ENCODE measurements around the gene HGD.

Gene HGD

DNA sequence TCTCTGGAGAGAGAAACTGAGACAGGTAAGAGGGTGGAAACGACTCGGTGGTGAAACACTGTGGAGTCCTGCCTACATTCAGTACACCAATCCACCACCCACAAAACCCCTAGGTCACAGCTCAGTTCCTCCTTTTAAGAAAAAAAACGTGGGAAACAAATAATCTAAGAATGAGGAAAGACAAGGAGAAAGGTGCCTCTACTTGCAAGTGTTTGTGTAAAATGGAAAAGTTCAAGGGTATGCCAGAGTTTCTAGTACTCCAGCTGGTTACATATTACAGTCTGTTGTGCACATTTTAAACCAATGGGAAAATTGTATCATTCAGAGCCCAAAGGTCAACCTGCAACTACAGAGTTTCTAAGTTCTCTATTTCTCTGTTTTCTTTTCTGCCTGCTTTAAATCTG is 32.2 kb downstream of the HGD start:
- no peaks in the 10 kb centered on the region for H3K79me2 ChIP-seq (ENCODE audit: control insufficient read depth, low read length)
- no peaks in the 10 kb centered on the region for H3F3A ChIP-seq (ENCODE audit: control insufficient read depth, insufficient read depth)
- H3K9me2 ChIP-seq (replicated peaks; ENCODE audit: control insufficient read depth, low read length): no peaks in the 10 kb centered on the region
- no peak overlapping the region for H3K27ac ChIP-seq (ENCODE audit: low read depth, low read length)
- H3K4me1 ChIP-seq (ENCODE audit: control insufficient read depth, low read length): no peaks in the 10 kb centered on the region
- H3K4me3 ChIP-seq (ENCODE audit: low read length): no peak overlapping the region
- no peak for TF ChIP-seq EZH2phosphoT487 (IDR thresholded peaks at IDR 0.05; ENCODE audit: borderline replicate concordance, low read length)
- TF ChIP-seq, protein P1, sequence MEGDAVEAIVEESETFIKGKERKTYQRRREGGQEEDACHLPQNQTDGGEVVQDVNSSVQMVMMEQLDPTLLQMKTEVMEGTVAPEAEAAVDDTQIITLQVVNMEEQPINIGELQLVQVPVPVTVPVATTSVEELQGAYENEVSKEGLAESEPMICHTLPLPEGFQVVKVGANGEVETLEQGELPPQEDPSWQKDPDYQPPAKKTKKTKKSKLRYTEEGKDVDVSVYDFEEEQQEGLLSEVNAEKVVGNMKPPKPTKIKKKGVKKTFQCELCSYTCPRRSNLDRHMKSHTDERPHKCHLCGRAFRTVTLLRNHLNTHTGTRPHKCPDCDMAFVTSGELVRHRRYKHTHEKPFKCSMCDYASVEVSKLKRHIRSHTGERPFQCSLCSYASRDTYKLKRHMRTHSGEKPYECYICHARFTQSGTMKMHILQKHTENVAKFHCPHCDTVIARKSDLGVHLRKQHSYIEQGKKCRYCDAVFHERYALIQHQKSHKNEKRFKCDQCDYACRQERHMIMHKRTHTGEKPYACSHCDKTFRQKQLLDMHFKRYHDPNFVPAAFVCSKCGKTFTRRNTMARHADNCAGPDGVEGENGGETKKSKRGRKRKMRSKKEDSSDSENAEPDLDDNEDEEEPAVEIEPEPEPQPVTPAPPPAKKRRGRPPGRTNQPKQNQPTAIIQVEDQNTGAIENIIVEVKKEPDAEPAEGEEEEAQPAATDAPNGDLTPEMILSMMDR (IDR thresholded peaks at IDR 0.05; ENCODE audit: low read depth, low read length, poor library complexity, severe bottlenecking): no peak
- no peaks in the 10 kb centered on the region for H3K36me3 ChIP-seq (ENCODE audit: control insufficient read depth, low read length)
- no peaks in the 10 kb centered on the region for H4K20me1 ChIP-seq (ENCODE audit: control insufficient read depth, insufficient read depth, low read depth, low read length)
- H3K4me2 ChIP-seq (ENCODE audit: low read length): no peak overlapping the region
- peaks cover 4% of the 10 kb centered on the region; the same call in 1 of the 2 replicates for H3K27me3 ChIP-seq (ENCODE audit: control insufficient read depth, low read length)
- no peaks in the 10 kb centered on the region for H3K9me3 ChIP-seq (ENCODE audit: control insufficient read depth, insufficient read depth, low read length)

DNA sequence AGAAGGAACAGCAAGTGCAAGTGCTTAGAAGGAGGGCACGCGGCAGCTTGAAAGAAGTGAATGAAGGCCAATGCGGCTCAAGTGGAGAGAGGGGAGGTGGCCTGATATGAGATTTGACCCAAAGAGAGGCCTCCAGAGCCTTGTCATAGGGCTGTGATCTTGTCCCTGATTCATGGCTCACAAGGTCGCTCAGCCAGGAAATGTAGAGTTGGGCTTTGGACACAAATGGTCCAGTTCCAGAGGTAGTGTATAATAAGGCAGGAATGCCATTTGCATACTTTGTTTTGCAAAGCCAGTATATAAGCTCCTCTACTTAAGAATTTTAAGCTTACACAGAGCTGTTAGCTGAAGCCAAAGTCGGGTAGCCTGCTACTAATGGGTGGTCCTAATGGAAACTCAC is 33.7 kb downstream of the HGD start:
- Histone ChIP-seq H3K4me2 (ENCODE audit: low read length) (no peak overlapping the region), H3K36me3 (ENCODE audit: control insufficient read depth, low read length) (no peaks in the 10 kb centered on the region), H3K4me1 (ENCODE audit: control insufficient read depth, low read length) (no peaks in the 10 kb centered on the region), H3F3A (ENCODE audit: control insufficient read depth, insufficient read depth) (no peaks in the 10 kb centered on the region), H4K20me1 (ENCODE audit: control insufficient read depth, insufficient read depth, low read depth, low read length) (no peaks in the 10 kb centered on the region), H3K9me2 (replicated peaks; ENCODE audit: control insufficient read depth, low read length) (no peaks in the 10 kb centered on the region), H3K27me3 (ENCODE audit: control insufficient read depth, low read length) (peaks cover 4% of the 10 kb centered on the region; the same call in 1 of the 2 replicates), H3K4me3 (ENCODE audit: low read length) (no peak overlapping the region), H3K27ac (ENCODE audit: low read depth, low read length) (no peak overlapping the region), H3K9me3 (ENCODE audit: control insufficient read depth, insufficient read depth, low read length) (no peaks in the 10 kb centered on the region), H3K79me2 (ENCODE audit: control insufficient read depth, low read length) (no peaks in the 10 kb centered on the region)
- TF ChIP-seq, protein P1 (IDR thresholded peaks at IDR 0.05; ENCODE audit: low read depth, low read length, poor library complexity, severe bottlenecking): no peak
- no peak for TF ChIP-seq EZH2phosphoT487 (IDR thresholded peaks at IDR 0.05; ENCODE audit: borderline replicate concordance, low read length)

DNA sequence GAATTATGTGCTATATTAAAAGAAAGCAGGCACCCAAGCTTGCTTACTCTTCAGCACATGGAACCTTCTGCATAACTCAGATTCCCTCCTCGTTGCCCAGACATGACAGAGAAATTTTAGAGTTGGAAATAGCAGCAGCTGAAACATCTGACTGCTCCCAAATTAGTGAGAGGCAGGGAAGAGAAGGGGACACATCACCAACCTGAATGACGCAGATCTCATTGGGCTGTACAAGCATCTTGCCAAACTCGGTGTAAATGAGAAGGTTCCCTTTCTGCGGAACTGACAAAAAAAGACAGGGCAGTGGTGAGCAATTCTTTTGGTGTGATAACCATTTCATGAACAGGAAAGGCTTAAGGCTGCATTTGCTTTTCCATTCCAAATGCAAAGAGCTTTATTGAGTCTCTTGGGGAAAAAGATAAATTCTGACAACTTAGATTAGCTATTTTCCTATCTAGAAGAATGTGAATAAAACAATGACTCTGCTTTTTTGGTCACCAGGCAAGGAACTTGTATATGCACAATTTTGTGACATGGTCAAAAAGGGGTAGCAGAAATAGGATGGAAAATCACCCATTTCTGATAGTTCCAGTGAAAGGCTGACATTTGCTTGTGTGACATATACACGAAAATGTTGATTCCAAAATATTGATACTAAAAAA is 35.1 kb downstream of the HGD start:
- TF ChIP-seq, protein P1 (IDR thresholded peaks at IDR 0.05; ENCODE audit: low read depth, low read length, poor library complexity, severe bottlenecking): no peak
- no peak for TF ChIP-seq EZH2phosphoT487 (IDR thresholded peaks at IDR 0.05; ENCODE audit: borderline replicate concordance, low read length)
- Histone ChIP-seq H3K9me2 (replicated peaks; ENCODE audit: control insufficient read depth, low read length) (no peaks in the 10 kb centered on the region), H3K4me1 (ENCODE audit: control insufficient read depth, low read length) (no peaks in the 10 kb centered on the region), H3K27ac (ENCODE audit: low read depth, low read length) (no peak overlapping the region), H3K79me2 (ENCODE audit: control insufficient read depth, low read length) (no peaks in the 10 kb centered on the region), H3F3A (ENCODE audit: control insufficient read depth, insufficient read depth) (no peaks in the 10 kb centered on the region), H3K4me3 (ENCODE audit: low read length) (no peak overlapping the region), H3K9me3 (ENCODE audit: control insufficient read depth, insufficient read depth, low read length) (no peaks in the 10 kb centered on the region), H3K27me3 (ENCODE audit: control insufficient read depth, low read length) (peaks cover 4% of the 10 kb centered on the region; the same call in 1 of the 2 replicates), H4K20me1 (ENCODE audit: control insufficient read depth, insufficient read depth, low read depth, low read length) (no peaks in the 10 kb centered on the region), H3K4me2 (ENCODE audit: low read length) (no peak overlapping the region), H3K36me3 (ENCODE audit: control insufficient read depth, low read length) (no peaks in the 10 kb centered on the region)

All from DOHH2 (cell line).